NCI-H2081 treated with DMSO at 0.1 percent for 48 hours (cell line): ENCODE measurements around the gene PTPRG.

Experiments
- DNase-seq: peaks from one replicate; lab custom pipeline; 2025; lab: John Stamatoyannopoulos, UW

Gene PTPRG

DNA sequence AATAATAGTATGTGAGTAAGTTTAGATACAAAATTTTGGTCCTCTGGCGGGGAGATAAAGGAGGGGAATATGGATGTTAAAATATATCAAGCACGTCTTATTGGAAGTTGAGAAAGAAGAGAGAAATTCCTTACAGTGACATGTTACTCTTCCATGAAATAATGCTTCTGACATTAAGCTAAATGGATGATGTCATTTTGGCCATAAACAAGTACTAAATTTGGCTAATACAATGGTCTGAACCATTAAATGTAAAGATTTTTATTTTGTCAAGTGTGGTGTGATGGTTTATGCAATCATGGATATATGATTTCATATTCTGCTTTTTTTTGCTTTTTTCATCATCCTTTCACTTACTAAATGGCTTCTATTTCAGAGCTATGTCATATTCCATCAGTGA is 406.6 kb downstream of the PTPRG start:
- no peak for DNase-seq

DNA sequence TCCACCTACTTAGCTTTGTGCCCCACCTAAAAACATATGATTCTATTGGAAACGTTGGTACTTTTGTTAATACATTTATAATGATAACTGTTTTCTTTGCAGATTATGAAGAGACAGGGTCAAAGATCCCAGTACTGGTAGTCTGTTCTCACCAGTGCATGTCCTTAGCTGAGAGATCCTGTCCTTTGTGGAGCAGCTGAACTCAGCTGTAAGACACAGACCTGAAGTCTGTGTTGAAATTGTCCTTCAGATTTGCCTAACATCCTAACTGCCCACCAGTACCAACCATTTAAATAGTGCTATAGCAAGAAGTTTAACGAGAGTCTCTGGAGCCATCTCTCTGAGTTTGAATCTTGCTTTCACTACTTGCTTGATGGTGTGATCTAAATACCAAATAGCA is 413.3 kb downstream of the PTPRG start:
- no peak for DNase-seq

DNA sequence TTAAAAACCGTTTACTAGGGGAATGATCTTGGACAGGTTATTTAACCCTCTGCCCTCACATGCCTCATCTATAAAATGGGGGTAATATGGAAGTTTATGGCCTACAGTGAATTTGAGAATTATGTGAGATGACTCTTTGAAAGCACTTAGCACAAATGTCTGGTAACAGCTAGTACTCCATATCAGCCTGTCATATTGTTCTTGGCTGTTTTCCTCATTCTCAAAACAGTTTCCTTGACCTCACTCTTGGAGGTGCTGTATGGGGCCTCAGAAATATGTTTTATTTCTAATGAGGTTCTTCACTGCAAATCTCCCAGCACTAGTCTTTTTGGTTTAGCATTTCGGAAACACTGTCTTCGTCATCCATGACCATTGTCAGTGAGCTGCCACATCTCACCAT is 413.8 kb downstream of the PTPRG start:
- no peak for DNase-seq

DNA sequence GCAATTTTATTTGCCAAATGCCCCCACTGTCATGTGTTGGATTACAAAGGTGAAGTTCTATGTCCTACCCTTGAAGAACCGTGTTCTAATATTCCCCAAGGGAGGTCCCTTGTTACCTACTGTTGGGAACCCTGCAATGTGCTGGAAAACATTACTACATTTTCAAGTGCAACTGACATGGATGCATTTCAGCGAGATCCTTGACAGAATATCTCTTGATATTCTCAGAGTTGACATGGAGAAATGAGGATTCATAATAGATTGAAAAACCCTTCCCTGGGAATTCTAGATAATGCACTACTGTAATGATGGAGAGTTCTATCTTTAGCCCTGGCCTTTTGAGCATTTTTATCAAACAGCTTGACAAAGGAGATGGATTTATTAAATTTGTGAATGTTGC is 414.6 kb downstream of the PTPRG start:
- DNase-seq: no peak

DNA sequence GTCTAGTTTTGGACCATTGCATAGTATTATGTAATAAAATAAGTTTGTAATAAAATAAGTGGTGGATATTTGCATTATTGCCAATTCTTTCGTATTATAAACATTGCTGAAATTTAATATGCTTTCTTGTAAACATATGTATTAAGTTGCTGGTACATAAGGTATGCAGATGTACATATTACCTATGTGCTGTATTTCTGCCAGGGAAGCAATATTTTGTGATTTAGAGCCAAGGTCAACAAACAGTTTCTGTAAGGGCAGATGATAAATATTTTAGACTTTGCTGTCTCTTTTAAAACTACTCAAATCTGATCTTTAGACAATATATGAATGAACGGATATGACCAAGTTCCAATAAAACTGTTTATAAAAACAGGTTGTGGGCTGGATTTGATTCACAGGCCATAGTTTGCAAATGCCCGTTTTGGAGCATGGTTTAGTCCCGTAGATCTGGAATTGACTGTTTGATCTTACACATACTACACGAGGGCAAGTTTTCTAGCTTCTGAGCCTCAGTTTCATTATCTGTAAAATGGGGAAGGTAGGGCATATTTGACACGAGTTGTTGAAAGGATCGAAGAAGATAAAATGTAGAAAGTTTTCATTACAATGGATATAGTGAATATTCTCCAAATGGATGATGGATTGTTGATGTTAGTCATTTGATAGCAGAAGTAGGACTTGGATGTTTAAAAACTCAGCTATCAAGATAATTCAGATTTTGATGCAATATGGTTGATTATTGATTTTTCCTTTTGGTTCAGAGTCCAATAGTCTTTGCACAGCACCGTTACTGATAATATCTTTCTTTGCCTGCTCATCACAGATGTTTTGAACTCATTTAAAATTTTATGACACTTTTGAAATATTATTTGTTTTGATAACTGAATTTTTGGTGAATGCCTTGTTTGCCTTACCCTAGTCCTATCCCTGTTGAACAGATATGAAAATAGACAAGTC is 417.4 kb downstream of the PTPRG start:
- no peak for DNase-seq

DNA sequence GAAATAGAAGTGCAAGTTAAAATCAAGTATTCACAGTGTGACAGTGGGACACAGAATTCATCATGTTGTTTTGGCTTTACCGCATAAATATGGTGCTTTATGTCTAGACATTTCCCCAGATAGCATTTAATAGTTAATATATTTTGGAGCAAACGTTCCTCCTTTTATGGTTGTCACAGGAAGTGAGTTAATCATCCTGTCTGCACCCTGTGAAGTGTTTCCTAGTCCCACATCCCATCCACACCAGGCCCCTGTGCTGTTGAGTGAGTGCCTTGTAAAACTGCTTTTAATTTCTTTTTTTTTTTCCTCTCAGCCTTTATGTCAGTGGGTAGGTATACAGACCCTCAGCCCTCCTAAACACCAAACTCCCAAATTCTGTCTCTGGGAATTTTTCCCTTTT is 418.3 kb downstream of the PTPRG start:
- DNase-seq: no peak

DNA sequence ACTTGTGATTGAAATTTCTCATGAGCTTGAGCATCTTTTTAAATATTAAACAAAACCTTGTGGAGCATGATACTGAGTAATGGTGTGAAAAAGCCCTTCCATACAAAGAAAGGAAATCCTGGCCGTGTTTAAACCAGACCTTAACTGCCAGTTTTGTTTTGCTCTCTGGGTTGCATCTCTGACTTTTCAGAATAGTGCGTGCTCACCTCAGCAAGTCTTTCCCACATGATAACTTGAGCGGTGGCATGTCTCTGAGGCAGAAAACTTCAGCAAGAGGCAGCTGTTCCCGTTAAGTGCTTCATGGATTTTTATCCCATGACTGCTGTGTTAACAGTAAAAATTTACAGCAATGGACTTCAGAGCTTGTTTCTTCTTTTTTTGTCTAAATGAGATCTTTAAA is 418.7 kb downstream of the PTPRG start:
- no peak for DNase-seq

DNA sequence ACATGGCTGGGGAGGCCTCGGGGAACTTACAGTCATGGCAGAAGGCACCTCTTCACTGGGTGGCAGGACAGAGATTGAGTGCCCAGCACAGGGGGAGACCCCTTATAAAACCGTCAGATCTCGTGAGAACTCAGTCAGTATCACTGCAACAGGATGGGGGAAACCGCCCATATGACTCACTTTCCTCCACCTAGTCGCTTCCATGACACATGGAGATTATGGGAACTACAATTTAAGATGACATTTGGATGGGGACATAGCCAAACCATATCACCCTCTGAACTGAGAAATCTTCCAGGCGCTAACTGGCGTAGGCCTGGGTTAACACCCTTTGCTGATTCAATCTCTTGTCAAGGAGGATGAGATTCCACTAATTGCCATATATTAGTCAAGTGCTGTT is 419.7 kb downstream of the PTPRG start:
- no peak for DNase-seq

DNA sequence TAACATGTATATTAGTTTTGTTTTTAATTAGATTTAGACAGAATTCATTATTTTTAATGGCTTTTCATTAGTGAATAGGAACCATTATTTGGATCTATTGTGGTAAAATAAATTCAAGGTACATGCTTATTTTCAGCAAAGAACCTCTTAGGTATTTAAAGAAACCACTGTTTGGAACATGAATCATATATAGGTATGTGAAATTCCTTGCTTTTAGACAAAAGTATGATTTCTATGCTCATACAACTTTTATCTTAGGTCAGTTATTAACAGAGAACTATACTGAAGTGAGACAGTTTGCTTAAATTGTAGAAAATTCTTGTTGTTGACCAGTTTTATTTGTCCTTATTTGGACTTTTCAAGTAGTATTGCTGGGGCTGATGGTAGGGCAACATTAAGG is 422.1 kb downstream of the PTPRG start:
- no peak for DNase-seq

DNA sequence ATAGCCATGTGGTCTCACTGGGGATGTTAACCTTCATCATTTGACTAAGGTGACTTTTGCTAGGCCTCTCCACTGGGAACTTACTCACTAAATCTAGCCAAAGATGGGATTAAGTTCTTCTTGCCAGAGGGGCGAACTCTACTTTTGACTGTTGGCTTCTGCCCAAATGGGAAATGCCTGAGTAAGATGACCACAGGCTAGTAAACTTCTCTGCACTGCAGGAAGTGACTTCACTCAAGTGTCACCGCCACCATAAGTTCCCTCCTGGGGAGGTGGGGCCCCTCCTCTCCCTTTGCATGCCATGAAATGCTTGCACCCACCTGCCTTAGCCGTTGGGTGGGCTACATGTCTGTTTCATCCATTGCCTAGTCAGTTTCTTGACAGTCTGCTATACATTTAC is 423.6 kb downstream of the PTPRG start:
- no peak for DNase-seq

DNA sequence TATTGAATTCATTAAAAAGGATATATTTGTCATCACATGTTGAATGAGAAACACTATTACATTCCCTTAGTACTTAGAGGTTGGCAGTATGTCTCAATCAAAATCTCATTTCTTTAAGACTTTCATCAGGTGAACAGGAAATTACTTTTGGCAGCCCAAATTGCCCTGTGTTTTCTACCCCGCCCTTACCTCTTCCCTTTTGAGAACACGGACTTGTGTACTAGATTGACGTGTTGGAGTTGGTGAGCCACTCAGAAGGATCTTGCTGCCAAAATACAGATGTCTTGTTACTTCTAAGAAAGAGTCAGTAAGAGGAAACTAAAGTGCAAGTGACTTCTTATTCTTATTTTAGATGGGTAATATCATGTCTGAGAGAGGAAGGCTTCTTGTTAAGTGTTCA is 425.1 kb downstream of the PTPRG start:
- no peak for DNase-seq

DNA sequence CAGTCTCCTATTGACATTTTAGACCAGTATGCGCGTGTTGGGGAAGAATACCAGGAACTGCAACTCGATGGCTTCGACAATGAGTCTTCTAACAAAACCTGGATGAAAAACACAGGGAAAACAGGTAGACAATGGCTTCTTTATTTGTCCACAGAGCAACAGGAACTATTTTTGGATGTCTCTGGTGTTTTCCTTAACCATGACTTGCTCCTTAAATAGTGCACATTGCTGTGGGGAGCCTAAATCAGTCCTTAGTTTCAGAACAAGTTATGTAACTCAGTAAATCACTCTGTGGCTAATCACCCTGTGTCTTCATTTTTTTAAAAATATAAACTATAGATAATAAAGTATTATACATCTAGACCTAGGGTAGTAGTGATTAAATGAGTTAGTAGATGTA is 428.3 kb downstream of the PTPRG start:
- DNase-seq: no peak

DNA sequence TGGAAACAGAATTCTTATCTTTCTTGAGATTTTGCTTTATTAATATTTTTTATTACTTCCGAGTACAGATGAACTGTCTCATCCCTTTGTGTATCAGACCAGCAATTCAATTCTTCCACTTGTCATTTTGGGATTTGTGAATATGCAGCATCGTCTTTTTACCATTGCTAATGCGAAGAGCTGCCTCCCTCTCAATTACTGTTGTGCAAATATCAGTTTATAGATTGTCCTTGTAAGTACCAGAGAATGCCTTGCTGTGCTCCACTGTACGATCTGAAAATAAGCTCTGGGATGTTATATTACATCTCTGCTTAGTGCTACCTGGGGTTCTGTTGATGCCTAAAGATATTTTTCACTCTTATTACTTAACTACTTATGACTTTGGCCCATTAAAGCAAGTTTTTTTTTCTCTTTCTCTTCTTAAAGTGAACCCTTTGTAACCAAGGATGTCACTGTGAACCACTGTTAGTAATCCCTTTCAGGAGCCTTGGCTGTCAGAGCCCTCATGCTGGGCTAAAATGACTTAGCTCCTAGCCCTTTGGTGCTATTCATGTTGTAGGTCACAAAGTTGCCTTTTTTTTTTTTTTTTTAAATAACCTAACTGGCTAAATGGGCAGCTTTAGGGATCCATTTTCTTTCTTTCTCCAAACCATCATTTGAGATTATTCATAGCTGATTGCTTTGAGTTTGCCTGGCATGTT is 429.1 kb downstream of the PTPRG start:
- no peak for DNase-seq

DNA sequence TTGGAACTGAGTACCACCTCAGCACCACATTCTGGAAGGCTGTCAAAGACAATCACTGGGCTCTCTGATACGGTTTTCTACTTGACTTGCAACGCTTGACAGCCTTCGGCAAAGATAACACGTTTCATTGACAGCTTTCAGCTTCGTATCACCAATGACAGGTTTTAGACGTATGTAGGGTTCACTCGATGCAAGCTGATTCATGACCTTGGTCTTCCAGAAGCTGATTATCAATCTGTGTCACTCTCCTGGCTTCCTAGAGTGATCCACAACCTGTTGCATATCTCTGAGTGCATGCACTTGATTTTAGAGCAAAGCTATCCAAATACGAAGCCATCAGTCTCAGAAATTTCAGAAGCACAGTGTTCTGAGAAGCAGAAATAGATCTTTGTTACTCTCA is 430.3 kb downstream of the PTPRG start:
- no peak for DNase-seq

DNA sequence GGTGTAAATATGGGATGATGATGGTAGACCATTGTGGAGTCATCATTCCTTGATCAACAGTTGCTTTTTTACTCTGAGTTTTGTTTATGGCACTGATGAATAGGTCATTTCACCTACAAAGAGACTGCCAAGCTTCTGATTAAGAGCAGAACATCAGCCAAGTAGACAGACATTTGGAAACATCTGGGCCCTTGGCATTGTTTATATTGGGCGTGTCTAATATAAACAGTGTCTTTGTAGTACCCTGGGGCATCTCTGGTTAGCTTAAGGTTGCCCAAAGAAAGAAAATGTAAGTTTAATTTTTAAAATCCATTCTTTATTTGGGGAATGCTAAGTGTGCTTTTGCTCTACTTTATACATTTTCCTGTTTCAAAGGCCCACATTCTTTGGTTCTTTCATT is 435.0 kb downstream of the PTPRG start:
- DNase-seq: no peak

DNA sequence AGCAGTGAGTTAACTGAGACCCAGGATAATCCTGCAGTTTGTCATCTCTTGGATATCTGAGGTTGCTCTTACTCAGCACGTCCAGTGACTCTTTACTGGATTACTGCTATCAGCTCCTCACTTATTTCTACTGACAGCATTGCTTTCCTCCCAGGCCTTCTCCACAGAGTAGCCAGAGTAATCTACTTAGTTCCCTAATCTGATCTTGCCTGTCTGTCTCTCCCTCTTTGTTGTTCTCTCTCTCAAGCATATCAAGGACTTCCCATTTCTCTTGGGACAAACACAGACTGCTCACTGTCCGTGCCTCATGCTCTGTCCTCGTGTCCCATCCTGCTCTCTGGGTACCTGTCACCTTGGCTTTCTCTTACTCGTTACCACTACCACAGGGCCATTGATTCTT is 435.7 kb downstream of the PTPRG start:
- DNase-seq: no peak

DNA sequence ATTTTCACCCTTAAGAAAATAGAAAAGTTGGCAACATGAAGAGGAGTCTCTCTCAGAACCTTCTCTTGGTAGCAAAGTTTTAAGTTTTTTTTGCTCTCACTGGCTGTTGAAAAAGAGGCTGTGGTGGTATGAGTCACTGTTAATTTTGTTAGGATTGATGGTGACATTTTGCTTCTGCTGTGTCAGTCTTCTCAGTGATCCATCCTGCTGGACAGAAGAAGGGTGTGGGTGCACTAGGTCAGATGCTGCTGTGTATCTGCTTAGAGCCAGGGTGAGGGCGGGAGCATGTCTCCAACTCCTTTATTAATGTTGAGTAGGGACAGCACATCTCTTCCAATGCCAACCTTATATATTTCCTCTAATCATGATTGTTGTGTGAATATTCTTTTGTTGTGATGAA is 442.5 kb downstream of the PTPRG start:
- DNase-seq: no peak

DNA sequence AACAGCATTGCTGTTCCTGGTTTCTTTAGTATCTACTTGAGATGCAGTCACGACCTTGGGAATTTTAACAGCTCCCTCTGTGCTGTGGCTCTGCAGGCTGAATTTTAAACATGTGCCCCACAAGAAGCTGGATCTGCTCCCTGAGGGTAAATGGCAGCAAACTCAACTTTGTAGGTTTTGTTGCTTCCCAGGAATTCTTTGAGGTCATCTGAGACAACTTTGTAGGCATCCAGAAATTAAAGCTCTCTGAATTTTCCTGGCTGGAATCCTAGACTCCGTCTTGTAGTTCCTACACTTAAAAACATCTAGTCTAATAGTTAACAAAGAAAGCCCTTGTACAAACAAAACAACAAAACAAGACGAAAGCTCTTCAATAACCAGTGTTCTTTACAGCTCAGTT is 445.7 kb downstream of the PTPRG start:
- DNase-seq: no peak

DNA sequence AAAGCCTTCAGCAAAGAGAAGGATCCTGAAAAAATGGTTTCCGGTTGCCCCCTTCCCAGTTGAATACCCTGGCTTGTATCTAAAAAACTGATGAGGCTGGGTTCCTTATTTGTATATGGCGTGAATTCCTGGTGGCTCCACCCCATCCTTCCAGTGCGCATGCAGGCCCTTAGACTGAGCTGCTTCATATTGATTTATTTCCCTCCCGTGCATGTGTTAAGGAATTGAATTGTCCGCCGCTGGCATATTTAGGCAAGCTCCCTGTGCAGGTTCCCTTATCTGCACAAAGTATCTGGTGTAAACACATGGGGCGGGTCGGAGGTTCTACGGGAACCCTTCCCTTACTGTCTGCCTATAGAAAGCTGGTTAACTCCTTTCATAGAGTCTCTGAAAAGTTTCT is 449.6 kb downstream of the PTPRG start:
- no peak for DNase-seq

DNA sequence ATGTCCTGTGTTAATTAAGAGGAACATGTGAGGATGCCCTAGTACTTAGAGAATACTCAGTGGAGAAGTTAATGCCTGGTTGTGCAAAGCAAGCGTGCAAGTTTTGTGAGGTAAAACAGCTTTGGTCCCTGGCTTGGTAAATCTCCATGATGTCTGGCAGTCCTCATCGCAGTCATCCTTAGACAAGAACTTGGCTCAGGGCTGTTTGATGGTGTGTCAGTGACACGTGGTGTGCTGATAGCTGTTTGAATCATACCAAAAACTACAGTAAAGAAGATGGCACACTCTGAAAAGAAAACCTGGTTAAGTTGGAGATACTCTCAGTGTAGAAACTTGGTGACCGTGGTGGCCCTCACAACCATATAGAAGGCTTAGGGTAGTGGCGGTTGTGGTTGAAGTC is 450.3 kb downstream of the PTPRG start:
- no peak for DNase-seq

DNA sequence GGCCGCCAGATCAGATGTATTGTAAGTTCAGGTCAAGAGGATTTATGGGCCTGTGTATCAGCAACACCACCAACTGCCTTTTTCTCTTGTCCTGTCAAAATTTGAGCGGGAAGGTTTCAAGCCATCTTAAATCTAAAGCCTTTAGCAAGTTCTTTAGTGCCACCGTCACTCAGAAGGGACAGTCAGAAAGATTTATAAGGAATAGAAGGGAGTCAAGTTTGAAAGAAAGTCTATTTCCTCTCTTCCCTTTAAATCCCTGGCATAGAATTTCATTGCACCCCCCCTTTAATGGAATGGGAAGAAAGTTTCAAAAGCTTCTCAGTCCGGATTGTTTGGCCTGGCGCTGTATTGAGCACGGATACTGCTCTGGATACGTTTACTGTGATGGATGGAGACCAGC is 452.6 kb downstream of the PTPRG start:
- no peak for DNase-seq

DNA sequence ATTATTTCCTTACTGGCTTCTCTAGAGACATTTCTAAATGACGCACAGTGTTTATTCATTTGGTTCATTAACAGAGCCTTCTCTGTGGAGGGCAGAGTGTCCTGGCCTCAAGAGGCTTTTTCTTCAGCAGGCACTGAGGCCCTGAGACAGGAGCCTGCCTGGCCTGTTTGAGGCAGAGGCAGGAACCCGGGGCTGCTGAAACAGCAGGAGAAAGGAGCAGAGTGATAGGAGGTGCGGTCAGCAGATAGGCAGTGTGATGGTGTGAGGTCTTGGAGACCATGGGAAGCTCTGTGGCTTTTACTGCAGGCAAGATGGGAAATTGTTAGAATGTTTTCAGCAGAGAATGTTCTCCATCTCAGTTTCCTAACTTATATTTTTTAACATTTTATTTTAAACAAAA is 453.7 kb downstream of the PTPRG start:
- DNase-seq: no peak

DNA sequence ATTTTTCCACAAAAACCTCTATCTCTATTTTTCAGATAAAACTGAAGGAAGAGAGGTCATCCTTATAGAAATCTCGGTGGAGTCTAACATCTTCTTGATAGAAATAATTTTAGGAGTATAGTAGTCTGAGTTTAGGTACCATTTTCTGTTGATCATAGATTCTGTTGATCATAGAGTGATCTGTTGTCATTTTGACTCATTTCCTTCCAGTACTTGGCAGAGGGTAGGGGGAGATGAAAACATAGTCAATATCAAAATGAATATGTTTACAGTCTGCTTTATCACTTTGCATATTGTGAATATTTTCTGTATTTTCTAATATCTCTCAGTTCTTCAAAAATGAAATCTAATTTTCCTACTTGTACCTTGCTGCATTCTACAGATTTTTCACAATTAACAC is 458.5 kb downstream of the PTPRG start:
- DNase-seq: no peak

DNA sequence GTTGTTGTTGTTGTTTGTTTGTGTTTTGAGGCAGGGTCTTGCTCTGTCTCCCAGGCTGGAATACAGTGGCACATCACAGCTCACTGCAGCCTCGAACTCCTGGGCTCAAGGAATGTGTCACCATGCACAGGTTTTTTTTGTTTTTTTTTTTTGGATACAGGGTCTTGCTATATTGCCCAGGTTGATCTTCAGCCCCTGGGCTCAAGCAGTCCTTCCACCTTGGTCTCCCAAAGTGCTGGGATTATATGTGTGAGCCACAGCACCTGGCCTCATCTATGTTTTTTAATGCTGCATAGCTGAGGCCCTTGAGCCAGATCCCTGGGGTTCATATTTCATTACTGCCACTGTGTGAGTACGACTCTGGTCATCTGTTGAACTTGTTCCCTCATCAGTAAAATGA is 459.3 kb downstream of the PTPRG start:
- DNase-seq: no peak
